Suppressor macrophage treated with lipopolysaccharide for 1 hour (primary cell): ENCODE results near the gene FAM181B.
A peak's percentile ranks its signal among the peaks of the same experiment; 100 is the strongest.

Experiments used
- DNase-seq, 3 donors: peaks; one replicate each; pipeline ENCODE4 v3.0.0-alpha.2; 2020 to 2022

FAM181B gene, protein sequence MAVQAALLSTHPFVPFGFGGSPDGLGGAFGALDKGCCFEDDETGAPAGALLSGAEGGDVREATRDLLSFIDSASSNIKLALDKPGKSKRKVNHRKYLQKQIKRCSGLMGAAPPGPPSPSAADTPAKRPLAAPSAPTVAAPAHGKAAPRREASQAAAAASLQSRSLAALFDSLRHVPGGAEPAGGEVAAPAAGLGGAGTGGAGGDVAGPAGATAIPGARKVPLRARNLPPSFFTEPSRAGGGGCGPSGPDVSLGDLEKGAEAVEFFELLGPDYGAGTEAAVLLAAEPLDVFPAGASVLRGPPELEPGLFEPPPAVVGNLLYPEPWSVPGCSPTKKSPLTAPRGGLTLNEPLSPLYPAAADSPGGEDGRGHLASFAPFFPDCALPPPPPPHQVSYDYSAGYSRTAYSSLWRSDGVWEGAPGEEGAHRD

DNA sequence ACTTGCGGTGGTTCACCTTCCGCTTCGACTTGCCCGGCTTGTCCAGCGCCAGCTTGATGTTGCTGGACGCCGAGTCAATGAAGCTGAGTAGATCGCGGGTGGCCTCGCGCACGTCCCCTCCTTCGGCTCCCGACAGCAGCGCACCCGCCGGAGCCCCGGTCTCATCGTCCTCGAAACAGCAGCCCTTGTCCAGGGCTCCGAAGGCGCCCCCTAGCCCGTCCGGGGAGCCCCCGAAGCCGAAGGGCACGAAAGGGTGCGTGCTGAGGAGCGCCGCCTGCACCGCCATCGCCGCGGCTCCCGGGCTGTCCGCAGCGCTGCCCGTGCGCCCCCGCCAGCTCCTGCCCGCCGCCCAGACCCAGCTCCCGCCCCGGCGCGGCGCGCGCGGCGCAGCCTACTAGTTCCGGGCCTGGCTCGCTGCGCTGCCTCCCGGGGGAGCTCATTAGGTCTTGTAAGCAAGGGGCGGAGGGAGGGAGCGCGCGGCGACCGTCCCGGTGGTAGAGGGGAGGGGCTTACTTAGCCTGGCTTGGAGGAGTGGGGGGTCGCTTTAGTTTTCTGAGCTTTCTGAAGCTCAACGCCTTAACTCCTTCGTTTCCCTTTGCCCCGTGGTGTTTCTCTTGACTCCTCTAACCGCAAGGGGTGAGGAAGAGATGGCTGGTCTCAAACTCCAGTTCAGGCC lies at the start of gene FAM181B:
Gene FAM181B (minus strand): TSS at position 421 of the 676 bp plus-strand sequence. CDS start 135 bp downstream, at position 286.
- DNase-seq, result peak in 2 of 3 donors; percentile 17 to 63

DNA sequence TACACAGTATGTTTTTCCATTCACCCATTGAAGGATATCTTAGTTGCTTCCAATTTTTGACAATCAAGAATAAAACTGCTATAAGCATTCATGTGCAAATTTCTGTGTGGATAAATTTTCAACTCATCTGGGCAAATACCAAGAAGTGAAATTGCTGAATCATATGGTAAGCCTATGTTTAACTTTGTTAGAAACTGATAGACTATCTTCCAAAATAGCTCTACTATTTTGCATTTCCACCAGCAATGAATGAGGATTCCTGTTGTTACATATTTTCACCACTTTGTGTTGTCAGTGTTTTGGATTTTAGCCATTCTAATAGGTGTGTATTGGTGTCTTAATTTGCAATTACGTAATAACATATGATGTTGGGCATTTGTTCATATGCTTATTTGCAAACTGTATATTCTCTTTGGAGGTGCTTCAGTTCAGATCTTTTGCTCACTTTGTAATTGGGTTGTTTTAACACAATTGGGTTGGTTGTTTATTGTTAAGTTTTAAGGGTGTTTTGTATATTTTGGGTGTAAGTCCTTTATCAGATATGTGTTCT lies 49.2 kb upstream of the FAM181B start:
- no peak for DNase-seq

DNA sequence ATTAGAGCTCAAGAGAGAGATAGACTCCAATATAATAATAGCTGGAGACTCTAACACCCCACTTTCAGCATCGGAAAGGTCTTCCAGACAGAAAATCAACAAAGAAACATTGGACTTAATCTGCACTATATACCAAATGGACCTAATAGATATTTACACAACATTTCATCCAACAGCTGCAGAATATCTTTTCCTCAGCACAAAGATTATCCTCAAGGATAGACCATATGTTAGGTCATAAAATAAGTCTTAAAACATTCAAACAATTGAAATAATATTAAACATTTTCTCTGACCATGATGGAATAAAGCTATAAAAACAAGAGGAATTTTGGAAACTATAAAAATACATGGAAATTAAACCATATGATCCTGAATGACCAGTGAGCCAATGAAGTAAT lies 45.1 kb upstream of the FAM181B start:
- no peak for DNase-seq

DNA sequence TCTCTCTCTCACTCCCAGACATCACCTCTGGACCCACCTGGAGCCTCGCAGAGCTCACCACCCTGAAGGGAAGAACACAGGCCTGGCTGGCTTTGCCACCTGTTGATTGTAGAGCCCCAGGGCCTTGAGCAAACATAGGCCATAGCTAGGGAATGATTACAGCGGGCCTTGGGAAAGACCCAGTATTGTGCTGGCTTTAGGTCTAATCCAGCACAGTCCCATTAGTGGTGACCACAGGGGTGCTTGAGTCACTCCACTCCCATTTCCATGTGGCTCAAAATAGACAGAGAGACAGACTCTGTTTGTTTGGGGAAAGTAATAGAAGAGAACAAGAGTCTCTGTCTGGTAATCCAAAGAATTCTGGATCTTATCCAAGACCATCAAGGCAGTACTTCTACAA lies 42.7 kb upstream of the FAM181B start:
- DNase-seq, result no peak

DNA sequence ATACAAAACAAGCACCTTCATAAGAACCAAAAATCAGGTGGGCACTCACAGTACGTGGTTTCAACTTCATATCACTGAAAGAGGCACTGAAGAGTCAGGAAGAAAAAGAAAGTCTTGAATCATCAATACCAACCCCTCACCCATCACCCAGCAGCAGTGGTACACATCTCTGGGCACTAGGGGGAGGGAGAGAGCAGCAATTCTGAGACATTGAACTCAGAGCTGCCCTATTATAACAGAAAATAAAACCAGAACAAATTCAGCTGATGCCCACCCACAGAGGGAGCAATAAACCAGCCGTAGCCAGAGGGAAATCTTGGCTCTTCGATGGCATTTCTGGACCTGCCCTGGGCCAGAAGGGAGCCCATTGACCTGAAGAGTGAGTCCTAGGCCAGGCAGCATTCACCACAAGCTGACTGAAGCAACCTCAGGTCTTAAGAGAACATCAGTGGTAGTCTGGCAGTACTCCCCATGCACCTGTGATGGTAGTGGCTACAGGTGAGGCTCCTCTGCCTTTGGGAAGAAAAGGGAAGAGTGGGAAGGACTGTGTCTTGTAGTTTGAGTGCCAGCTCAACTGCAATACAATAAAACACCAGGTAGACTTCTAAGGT lies 42.2 kb upstream of the FAM181B start:
- DNase-seq, result peak; percentile 56 to 73 (median 67)

DNA sequence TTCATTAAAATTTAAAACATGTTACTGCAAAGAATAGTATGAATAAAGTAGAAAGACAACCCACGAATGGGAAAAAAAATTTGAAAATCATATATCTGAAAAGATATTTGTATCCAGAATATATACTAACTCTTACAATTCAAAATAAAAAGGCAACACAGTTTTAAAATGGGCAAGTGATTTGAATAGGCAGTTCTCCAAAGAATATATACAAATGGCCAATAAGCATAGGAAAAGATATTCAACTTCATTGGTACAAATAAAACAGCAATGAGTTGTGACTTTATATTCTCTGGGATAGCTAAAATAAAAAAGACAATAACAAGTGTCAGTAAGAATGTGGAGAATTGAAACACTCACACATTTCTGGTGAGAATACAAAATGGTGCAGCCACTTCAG lies 41.6 kb upstream of the FAM181B start:
- no peak for DNase-seq

DNA sequence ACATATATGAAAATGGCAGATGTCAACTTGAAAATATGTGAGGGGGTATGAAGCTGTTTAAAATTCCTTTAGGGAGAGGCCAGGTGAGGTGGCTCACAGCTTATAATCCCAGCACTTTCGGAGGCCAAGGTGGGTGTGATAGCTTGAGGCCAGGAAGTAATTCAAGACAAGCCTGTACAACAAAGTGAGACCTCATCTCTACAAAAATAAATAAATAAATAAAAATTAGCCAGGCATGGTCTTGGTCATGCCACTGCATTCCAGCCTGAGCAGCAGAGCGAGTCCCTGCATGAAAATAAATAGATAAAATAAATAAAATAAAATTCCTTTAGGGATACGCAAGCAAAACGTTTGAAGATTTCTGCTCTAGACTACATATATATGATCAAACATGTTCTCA lies 38.1 kb upstream of the FAM181B start:
- DNase-seq, result no peak

DNA sequence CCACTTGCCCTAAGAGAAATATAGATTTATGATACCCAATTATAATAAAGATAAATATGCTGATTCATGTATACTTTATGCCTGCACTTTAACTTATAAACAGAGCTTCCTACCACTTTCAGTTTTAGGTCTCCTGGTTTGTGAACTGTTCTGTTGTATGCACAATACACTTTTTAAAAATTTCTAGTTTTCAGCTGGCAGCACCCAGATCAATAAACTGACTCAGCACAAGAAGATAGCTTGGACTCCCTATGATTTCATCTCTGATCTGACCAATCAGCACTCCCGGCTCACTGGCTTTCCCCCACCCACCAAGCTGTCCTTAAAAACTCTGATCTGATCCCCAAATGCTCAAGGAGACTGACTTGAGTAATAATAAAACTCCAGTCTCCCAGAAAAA lies 33.5 kb upstream of the FAM181B start:
- peak; percentile 5 to 32 (median 23) for DNase-seq

DNA sequence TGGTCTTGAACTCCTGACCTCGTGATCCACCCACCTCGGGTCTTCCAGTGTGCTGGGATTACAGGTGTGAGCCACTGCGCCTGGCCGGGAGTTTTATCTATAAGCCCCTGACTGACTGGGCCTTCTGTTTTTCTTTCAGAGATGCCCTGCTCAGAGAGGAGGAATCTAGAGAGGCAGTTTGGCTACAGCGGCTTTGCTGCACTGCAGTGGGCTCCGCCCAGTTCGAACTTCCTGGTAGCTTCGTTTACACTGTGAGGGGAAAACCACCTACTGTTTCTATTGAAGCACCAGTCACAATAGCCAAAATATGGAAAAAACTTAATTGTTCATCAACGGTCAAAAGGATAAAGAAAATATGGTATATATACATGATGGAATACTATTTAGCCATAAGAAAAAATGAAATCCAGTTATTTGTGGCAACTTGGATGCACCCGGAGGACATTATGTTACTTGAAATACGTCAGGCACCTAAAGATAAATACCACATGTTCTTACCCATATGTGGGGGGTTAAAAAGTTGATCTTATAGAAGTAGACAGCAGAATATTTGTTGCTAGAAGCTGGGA lies 31.9 kb upstream of the FAM181B start:
- DNase-seq, result peak in 1 of 3 donors; percentile 3

DNA sequence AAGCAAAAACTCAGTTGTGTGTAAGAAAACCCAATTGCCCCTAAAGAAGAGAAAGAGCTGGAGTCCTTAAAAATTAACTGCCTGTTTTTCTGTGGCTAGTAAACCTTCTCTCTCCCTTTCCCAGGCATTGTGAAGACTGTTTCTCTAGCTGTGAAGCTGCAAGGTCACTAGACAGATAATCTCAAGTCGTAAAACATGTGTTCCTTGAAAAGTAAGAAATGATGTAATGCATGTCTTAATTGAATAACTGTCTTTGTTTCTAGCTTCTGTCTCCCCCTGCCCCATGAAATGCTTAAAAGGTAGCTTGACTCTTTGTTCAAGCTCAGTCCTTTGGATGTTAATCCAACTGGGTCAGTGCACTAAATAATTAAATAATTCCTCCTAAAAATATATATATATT lies 29.5 kb upstream of the FAM181B start:
- DNase-seq, result no peak

DNA sequence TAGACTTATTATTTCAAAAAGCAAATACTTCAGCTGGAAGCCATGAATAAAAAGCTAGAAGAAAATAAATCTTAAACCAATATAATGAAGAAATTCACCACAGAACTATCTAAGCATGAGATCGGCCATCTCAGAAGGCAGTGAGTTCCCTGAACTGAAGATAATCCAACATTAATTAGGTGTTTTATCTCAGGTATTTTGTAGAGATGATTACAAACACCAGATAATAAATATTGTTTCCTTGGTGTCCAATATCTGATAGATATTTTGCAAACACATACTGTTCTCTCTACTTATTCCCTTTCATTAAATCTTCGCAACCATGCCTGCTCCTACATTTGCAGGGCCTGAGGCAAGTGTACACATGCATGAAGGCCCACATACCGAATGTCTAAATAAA lies 26.0 kb upstream of the FAM181B start:
- no peak for DNase-seq

DNA sequence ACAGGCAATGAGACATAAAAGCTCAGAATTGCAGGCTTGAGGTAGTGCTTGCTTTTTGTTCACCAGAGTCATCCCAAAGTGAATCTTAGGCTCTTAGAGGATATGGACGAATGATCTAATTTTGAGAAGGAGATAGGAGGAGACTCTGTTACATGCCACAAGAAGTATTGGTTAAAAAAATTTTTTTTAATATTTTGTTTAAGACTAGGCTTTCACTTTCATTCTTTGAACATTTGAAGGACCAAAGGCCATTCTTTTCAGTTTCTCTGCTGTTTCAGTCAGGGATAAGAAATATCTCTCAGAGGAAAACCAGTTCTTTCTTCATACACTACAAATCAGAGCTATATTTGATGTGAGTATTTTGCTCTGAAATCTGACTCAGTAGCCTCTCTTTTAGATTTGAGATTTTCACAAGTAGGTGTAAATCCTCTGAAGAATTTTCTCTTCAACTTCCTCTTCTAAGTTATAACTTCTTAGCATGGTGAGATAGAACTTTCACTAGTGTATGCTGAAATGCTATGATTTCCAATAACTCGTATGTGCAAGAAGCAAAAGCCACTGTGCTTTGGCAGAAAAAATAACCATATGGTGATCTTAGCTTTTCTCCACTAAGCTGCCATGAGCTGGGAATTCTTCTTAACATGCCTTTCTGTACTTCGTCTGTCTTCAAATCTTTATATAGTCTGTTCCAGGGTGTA lies 24.1 kb upstream of the FAM181B start:
- no peak for DNase-seq

DNA sequence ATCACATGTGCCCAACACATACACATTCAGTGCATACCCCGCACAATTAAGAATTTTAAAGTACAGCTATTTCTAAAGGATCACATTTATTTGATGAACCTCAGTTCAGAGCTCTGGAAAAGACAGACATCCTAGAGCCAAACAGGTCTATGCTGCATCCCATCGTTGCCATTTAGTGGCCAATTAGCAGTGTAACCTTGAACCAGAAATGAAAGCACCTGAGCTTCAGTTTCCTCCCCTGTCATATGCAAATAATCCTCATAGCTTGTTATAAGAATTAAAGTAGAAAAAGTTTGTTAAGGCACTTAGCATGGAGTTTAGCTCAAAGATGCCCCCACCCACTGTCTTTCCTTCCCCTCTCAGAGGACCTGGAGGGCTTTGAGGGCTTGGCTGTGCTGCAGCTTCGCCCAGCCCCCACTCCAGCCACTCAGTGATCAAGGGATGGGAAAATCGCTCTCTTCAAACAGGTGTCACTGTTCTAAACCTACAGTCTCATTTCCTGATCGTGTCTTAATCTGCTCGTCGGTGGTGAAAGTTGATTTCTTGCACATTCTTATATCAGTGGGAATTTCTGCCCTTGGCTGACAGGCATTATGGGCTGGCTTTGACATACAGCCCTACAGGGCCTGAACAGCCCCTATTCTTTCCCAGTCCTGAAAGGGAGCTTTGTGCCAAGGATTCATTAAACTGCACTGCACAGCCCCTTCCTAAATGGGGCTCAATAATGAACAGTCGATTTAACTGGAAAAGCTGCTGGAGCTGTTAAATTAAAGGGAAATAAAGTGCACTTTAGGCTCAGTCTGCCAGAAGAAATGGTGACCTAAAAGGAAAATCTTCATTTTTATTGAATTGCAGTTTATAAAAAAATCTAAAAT lies 23.3 kb upstream of the FAM181B start:
- no peak for DNase-seq

DNA sequence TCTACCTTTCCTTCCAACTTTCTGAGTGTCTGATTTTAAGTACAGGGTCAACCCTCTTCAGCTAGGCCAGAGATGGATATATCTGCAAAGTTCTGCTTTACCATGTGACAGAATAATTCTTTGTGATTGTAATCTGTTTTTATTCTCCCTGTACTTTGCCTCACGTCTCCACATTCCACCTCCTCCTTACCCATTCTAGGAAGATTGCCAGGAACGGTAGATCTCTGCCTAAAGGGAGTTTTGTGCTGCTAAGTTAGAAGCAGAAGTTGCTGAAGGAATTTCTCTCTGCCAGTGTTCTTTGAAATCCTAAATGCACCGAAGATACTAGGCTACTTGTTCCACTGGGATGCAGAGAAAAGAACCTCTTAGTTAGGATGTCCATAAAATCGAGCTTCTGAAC lies 20.7 kb upstream of the FAM181B start:
- no peak for DNase-seq

DNA sequence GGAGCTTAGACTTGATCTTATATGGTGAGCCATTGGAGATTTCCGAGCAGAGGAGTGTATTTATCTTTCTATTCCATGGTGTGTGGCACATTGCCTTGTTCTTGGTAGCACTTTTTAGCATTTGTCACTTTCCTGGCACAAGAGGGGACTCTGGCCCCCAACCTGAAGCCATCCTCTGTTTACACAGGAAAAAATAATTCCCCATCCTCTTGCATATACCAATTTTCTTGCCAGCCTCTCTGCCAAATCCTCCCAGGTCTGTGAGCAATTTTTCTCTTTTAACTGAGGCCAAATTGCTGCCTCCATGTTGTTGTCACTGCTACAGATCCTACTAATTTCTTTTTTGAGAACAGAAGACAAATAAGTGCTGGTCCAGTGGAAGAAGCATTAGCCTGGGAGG lies 20.3 kb upstream of the FAM181B start:
- no peak for DNase-seq

DNA sequence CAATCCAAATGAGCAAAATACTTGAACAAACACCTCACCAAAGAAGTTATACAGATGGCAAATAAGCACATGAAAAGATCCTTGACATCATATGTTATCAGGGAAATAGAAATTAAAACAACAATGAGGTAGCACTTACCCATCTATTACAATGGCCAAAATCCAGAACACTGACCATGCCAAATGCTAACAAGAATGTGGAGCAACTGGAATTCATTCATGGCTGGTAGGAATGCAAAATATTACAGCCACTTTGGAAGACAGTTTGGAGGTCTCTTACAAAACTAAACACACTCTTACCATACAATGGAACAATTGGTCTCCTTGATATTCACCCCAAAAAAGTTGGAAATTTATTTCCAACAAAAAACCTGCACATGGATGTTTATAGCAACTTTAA lies 19.1 kb upstream of the FAM181B start:
- no peak for DNase-seq

DNA sequence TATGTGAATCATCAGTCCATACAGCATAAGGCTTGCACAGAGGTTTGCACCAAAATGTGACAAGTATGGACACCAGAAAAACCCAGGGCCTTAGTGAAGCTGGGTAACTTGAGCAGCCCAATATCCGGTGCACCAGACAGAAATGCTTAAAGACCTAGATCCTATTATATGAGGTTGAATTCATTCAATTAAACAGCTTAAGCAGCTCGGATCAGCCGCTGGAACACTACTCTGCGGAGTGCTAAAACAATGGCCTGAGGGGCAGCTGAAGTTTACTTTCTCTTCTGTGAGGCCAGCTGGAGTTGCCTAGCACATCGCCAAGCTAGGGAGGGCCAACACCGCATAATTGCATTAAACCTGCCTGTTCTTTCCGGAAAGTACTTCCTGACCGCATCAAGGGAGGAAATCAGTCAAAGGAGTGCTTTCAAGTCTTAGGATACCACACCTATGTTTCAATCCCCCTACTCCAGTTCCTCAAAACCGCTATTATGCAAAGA lies 17.0 kb upstream of the FAM181B start:
- DNase-seq, result no peak

DNA sequence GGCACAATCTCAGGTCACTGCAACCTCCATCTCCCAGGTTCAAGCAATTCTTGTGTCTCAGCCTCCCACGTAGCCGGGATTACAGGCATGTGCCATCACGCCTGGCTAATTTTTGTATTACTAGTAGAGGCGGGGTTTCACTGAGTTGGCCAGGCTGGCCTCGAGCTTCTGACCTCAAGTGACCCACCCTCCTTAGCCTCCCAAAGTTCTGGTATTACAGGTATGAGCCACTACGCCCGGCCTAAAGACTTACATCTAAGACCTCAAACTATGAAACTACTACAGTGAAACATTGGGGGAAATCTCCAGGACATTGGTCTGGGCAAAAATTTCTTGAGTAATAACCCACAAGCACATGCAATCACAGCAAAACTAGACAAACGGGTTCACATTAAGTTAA lies 13.8 kb upstream of the FAM181B start:
- DNase-seq, result no peak

DNA sequence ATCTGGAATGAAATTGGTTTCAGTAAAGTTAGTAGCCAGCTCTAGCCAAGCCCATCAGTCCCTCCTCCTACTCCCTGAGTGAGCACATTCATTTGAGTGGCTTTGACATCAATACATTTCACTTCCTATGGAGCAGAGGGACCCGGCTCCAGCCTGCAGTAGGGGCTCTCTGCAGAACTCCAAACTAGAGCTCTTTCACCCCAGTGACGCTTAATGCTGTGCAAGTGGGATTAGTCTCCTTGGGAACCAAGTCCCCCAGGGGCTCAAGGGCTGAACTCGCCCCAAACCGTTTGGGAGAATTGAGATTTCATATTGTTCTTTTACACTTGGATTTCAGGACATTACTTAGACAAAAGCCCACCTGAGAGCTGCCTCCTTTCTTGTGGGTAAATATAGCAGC lies 4.4 kb upstream of the FAM181B start:
- no peak for DNase-seq

DNA sequence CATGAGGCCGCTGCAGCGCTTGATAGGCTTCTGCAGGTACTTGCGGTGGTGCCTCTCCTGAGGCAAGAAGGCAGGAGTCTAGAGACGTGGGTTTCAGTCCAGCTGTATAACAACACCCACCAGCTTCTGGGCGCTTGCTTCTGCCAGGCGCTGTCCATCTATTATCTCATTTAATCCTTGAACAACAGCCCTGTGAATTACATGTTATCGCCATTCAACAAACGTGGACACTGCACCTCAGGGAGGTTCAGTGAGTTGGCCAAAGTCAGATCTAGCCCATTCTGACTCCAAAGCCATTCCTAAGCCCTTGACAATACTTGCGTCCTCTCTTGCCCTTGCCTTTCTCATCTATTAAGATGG lies 436 bp upstream of the FAM181B start:
- DNase-seq, result no peak

DNA sequence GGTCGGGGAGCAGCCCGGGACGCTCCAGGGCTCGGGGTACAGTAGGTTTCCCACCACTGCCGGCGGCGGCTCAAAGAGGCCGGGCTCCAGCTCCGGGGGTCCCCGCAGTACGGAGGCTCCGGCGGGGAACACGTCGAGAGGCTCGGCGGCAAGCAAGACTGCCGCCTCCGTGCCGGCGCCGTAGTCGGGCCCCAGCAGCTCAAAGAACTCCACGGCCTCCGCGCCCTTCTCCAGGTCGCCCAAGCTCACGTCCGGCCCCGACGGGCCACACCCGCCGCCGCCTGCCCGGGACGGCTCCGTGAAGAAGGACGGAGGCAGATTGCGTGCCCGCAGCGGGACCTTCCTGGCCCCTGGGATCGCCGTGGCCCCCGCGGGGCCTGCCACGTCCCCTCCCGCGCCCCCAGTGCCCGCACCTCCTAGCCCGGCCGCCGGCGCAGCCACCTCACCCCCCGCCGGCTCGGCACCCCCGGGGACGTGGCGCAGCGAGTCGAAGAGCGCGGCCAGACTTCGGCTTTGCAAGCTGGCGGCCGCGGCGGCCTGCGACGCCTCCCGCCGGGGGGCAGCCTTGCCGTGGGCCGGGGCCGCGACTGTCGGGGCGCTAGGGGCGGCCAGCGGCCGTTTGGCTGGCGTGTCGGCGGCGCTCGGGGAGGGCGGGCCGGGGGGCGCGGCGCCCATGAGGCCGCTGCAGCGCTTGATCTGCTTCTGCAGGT lies 775 bp downstream of the FAM181B start:
- DNase-seq, result peak in 1 of 3 donors; percentile 30
